ENCODE results near the gene PTCD2.

DNA sequence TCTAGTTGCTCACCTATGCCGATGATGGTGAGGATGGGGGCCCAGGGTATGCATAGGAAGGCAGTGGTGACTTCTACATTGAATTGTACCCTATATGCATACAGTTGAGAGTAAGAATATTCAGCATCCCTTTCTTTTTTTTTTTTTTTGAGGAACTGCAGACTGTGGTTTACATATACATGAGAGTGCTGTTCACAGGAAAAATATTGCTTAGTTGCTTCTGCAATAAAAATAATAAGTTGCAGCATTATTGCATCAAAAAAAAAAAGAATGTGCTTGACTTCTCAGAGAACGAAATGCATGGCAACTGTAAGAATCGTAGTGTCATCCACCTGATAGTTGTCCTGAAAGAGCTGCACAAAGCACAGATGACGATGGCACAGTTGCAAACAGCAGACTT is 52.8 kb downstream of the PTCD2 start:
- TF ChIP-seq POLR2AphosphoS5 (IDR thresholded peaks at IDR 0.05) (no peak), POLR2A (IDR thresholded peaks at IDR 0.05) (no peak), EP300 (IDR thresholded peaks at IDR 0.05) (no peak)
- TF ChIP-seq, protein P1, sequence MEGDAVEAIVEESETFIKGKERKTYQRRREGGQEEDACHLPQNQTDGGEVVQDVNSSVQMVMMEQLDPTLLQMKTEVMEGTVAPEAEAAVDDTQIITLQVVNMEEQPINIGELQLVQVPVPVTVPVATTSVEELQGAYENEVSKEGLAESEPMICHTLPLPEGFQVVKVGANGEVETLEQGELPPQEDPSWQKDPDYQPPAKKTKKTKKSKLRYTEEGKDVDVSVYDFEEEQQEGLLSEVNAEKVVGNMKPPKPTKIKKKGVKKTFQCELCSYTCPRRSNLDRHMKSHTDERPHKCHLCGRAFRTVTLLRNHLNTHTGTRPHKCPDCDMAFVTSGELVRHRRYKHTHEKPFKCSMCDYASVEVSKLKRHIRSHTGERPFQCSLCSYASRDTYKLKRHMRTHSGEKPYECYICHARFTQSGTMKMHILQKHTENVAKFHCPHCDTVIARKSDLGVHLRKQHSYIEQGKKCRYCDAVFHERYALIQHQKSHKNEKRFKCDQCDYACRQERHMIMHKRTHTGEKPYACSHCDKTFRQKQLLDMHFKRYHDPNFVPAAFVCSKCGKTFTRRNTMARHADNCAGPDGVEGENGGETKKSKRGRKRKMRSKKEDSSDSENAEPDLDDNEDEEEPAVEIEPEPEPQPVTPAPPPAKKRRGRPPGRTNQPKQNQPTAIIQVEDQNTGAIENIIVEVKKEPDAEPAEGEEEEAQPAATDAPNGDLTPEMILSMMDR (IDR thresholded peaks at IDR 0.05) = no peak

Data from stomach (tissue), 4 donors.